Renal pelvis (tissue), 12 donors: Measurements from ENCODE around the gene DIPK1B. TPM values are rescaled to one million over a fixed set of nuclear protein-coding genes. Genes with fewer than 3 reads are reported as not detected.

Source experiments
- DNase-seq: peaks from one replicate; pipeline ENCODE4 v3.0.0-alpha.2; 2013
- long read RNA-seq, 16 experiments: transcript quantifications; one replicate each; lab custom pipeline, GENCODE V29; 2026
- polyA plus RNA-seq, 3 donors: library from polyadenylated mRNA; unstranded; fragments of 120-200 nt; gene quantifications; one replicate each; pipeline ENCODE4 v1.2.1, GENCODE V29; 2013; ENCODE audit not compliant: insufficient read length in 3 of 3

DIPK1B gene
- 10 to 100 TPM; 34.3 to 48.4 (median 48.0) TPM for polyA plus RNA-seq
- long read RNA-seq, donor 1, transcript FAM69B-202 (5 exons, 1,668 nt): major isoform, 20 of 20 reads
- long read RNA-seq, donor 1, partial matches to known transcripts: 0 of 20 reads
- long read RNA-seq, donor 1, other reads (novel, unspliced or antisense): 0 of 20 reads
- long read RNA-seq, donor 2, transcript FAM69B-202 (5 exons, 1,668 nt): major isoform, 32 of 32 reads
- long read RNA-seq, donor 2, partial matches to known transcripts: 0 of 32 reads
- long read RNA-seq, donor 2, other reads (novel, unspliced or antisense): 0 of 32 reads
- long read RNA-seq, donor 3, transcript FAM69B-202 (5 exons, 1,668 nt): major isoform, 19 of 21 reads
- long read RNA-seq, donor 3, partial matches to known transcripts: 0 of 21 reads
- long read RNA-seq, donor 3, other reads (novel, unspliced or antisense): 0 of 21 reads
- long read RNA-seq, donor 4, transcript FAM69B-202 (5 exons, 1,668 nt): major isoform, 28 of 30 reads
- long read RNA-seq, donor 4, partial matches to known transcripts: 0 of 30 reads
- long read RNA-seq, donor 4, other reads (novel, unspliced or antisense): 0 of 30 reads
- long read RNA-seq, donor 5, transcript FAM69B-202 (5 exons, 1,668 nt): major isoform, 21 of 21 reads
- long read RNA-seq, donor 5, partial matches to known transcripts: 0 of 21 reads
- long read RNA-seq, donor 5, other reads (novel, unspliced or antisense): 0 of 21 reads
- long read RNA-seq, donor 6, transcript FAM69B-202 (5 exons, 1,668 nt): major isoform, 31 of 35 reads
- long read RNA-seq, donor 6, partial matches to known transcripts: 0 of 35 reads
- long read RNA-seq, donor 6, other reads (novel, unspliced or antisense): 0 of 35 reads
- long read RNA-seq, donor 7, transcript FAM69B-202 (5 exons, 1,668 nt): major isoform, 38 of 40 reads
- long read RNA-seq, donor 7, partial matches to known transcripts: 0 of 40 reads
- long read RNA-seq, donor 7, other reads (novel, unspliced or antisense): 0 of 40 reads
- long read RNA-seq, donor 8, transcript FAM69B-202 (5 exons, 1,668 nt): major isoform, 13 of 13 reads
- long read RNA-seq, donor 8, partial matches to known transcripts: 0 of 13 reads
- long read RNA-seq, donor 8, other reads (novel, unspliced or antisense): 0 of 13 reads
- long read RNA-seq, donor 9, transcript FAM69B-202 (5 exons, 1,668 nt): major isoform, 39 of 40 reads
- long read RNA-seq, donor 9, partial matches to known transcripts: 0 of 40 reads
- long read RNA-seq, donor 9, other reads (novel, unspliced or antisense): 0 of 40 reads
- long read RNA-seq, donor 10, transcript FAM69B-202 (5 exons, 1,668 nt): major isoform, 17 of 17 reads
- long read RNA-seq, donor 10, partial matches to known transcripts: 0 of 17 reads
- long read RNA-seq, donor 10, other reads (novel, unspliced or antisense): 0 of 17 reads
- long read RNA-seq, donor 11, transcript FAM69B-202 (5 exons, 1,668 nt): major isoform, 21 of 131 reads
- long read RNA-seq, donor 11, partial matches to known transcripts: 101 of 131 reads
- long read RNA-seq, donor 11, other reads (novel, unspliced or antisense): 8 of 131 reads
- long read RNA-seq, donor 12, transcript FAM69B-202 (5 exons, 1,668 nt): major isoform, 28 of 30 reads
- long read RNA-seq, donor 12, partial matches to known transcripts: 0 of 30 reads
- long read RNA-seq, donor 12, other reads (novel, unspliced or antisense): 0 of 30 reads
- long read RNA-seq, donor 13, transcript FAM69B-202 (5 exons, 1,668 nt): major isoform, 9 of 11 reads
- long read RNA-seq, donor 13, partial matches to known transcripts: 0 of 11 reads
- long read RNA-seq, donor 13, other reads (novel, unspliced or antisense): 0 of 11 reads
- long read RNA-seq, donor 14: 0 reads
- long read RNA-seq, donor 15, transcript FAM69B-202 (5 exons, 1,668 nt): major isoform, 31 of 37 reads
- long read RNA-seq, donor 15, partial matches to known transcripts: 0 of 37 reads
- long read RNA-seq, donor 15, other reads (novel, unspliced or antisense): 5 of 37 reads
- long read RNA-seq, donor 16, transcript FAM69B-202 (5 exons, 1,668 nt): major isoform, 28 of 28 reads
- long read RNA-seq, donor 16, partial matches to known transcripts: 0 of 28 reads
- long read RNA-seq, donor 16, other reads (novel, unspliced or antisense): 0 of 28 reads

- DNase-seq: no peak
These were observed at the start of gene DIPK1B for GRCh38 chr9:136711751-136712689. DIPK1B (plus strand) TSS chr9:136712572; CDS start chr9:136712666, 94 bp downstream.

GRCh38 chr9:136662656-136663581 lies 49.5 kb upstream of the DIPK1B start, which contains the start of gene EGFL7:
EGFL7 (plus strand) TSS chr9:136662916; CDS start chr9:136668283, 5,367 bp downstream.
- no peak for DNase-seq

- no peak for DNase-seq
These were observed 48.1 kb upstream of the DIPK1B start for GRCh38 chr9:136664000-136664915.

GRCh38 chr9:136665111-136665703 lies 47.2 kb upstream of the DIPK1B start:
- no peak for DNase-seq

- no peak for DNase-seq
These were observed 46.5 kb upstream of the DIPK1B start for GRCh38 chr9:136665704-136666371.

- no peak for DNase-seq
These were observed 45.8 kb upstream of the DIPK1B start for GRCh38 chr9:136666372-136667213.

- DNase-seq: no peak
These were observed 45.0 kb upstream of the DIPK1B start for GRCh38 chr9:136667214-136667939.

GRCh38 chr9:136667940-136668760 lies 44.2 kb upstream of the DIPK1B start:
- DNase-seq: no peak

- DNase-seq: no peak
These were observed 43.2 kb upstream of the DIPK1B start for GRCh38 chr9:136668983-136669790.

GRCh38 chr9:136669791-136670464 lies 42.4 kb upstream of the DIPK1B start:
- no peak for DNase-seq

- DNase-seq: no peak
These were observed 41.7 kb upstream of the DIPK1B start for GRCh38 chr9:136670576-136671253.
